ES-I3 (cell line): ENCODE results near the gene TENT5C.
A peak's percentile ranks its signal among the peaks of the same experiment; 100 is the strongest.

Experiments used
- H3K36me3 ChIP-seq: 2 replicates; pipeline ENCODE4 v1.6.1; 2013; ENCODE audit warnings: mild to moderate bottlenecking, low read length, control low read depth, moderate library complexity; ENCODE audit not compliant: insufficient read depth
- H3K4me1 ChIP-seq: 2 replicates; pipeline ENCODE4 v1.6.1; 2013; ENCODE audit warnings: mild to moderate bottlenecking, control low read depth, low read length; ENCODE audit not compliant: insufficient read depth
- H3K9ac ChIP-seq: 2 replicates; pipeline ENCODE4 v1.6.1; 2013; ENCODE audit warnings: low read depth, mild to moderate bottlenecking, low read length, moderate library complexity
- H3K9me3 ChIP-seq: 2 replicates; pipeline ENCODE4 v1.6.1; 2013; ENCODE audit warnings: mild to moderate bottlenecking, low read length, moderate library complexity; ENCODE audit not compliant: control insufficient read depth, insufficient read depth

Gene TENT5C

GRCh38 chr1:117592155-117592554 lies 13.7 kb upstream of the TENT5C start:
- Histone ChIP-seq H3K36me3 (no peaks in the 10 kb centered on the region), H3K9ac (no peak overlapping the region), H3K4me1 (no peaks in the 10 kb centered on the region), H3K9me3 (no peaks in the 10 kb centered on the region)

DNA sequence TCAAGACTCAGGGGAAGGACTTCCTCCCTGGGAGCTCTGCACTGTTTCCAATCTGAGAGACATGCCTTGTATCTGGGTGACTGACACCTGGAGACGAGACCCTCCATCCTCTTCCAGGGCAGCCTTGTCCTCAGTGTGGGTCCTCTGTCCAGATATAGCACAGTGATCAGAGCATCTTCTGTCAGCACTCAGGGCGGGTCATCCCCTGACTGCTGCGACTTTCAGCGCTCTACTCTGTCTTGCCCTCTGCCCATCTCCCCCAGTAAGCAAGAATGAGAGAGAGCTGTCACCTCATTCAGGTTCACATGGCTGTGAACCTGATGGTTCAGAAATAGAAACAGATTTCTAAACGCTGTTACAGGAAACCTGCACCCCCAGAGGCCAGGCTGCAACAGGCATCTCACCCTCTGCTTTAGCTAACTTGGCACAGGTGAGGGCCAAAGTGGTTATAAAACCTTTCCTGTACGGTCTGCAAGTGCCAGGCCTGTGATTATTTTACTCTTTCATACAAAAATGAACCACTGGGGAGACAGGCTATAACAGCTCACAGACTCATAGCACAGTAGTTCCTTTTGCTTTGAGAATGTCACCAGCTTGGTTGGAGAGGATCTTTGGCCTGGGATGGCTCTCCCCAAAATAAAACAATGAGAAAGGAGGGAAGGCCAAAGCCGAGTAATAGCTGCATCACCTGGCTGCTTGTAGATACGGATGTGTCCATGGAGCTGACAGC lies 11.4 kb upstream of the TENT5C start:
- Histone ChIP-seq H3K9me3 (no peaks in the 10 kb centered on the region), H3K9ac (no peak overlapping the region), H3K36me3 (no peaks in the 10 kb centered on the region), H3K4me1 (no peaks in the 10 kb centered on the region)

DNA sequence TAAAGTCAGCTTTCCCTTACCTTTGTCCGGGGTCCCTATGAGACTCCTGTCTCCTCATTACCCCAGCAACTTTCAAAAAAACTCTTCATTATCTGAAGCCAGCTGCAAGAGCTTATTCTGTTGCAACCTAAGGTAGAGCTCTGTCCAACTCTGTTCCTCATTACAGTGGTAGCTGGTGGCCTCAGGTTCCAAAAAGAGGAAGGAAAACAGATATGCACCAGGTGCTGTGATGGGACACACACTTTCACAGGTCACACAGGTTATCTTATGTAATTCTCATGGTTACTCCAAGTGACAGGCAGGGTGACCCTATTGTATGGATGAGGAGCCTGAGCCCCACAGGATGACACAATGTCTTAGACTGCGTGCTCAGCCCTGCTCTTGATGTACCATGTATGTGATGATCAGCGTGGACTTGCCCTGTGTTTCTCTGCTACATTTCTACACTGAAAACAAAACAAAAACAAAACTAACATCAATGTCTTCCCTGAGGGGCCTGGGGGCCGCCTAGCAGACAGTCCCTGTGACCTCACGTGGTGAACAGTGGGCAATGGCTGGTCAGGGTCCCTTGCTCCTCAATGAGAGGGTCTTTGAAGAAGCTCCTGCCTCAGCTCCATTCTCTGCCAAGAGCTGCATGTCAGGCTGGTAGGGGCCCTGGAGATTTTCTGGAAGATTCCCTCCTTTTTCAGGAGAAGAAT lies 9.7 kb upstream of the TENT5C start:
- no peak overlapping the region for H3K9ac ChIP-seq
- H3K36me3 ChIP-seq = no peaks in the 10 kb centered on the region
- no peaks in the 10 kb centered on the region for H3K4me1 ChIP-seq
- no peaks in the 10 kb centered on the region for H3K9me3 ChIP-seq

DNA sequence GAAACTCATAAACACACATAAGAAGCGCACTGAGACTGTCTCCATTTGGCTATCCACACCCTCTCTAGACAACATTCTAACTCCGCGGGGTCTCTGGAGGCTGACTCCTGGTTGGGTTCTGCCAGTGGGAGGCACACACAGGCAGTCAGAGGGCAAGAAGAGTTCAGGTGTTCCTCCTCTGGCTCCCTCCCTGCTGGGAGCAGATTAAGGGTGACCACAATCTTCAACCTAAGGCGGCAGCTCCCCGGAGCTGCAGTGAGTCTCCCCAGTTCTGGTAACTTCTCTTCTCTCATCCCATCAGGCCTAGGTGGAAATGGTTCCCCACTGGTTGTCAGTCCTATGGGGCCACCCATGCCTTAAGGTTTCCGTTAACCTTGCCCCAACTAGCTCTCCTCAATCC lies 7.4 kb upstream of the TENT5C start:
- H3K9ac ChIP-seq = no peak overlapping the region
- no peaks in the 10 kb centered on the region for H3K36me3 ChIP-seq
- H3K9me3 ChIP-seq = no peaks in the 10 kb centered on the region
- H3K4me1 ChIP-seq = no peaks in the 10 kb centered on the region

DNA sequence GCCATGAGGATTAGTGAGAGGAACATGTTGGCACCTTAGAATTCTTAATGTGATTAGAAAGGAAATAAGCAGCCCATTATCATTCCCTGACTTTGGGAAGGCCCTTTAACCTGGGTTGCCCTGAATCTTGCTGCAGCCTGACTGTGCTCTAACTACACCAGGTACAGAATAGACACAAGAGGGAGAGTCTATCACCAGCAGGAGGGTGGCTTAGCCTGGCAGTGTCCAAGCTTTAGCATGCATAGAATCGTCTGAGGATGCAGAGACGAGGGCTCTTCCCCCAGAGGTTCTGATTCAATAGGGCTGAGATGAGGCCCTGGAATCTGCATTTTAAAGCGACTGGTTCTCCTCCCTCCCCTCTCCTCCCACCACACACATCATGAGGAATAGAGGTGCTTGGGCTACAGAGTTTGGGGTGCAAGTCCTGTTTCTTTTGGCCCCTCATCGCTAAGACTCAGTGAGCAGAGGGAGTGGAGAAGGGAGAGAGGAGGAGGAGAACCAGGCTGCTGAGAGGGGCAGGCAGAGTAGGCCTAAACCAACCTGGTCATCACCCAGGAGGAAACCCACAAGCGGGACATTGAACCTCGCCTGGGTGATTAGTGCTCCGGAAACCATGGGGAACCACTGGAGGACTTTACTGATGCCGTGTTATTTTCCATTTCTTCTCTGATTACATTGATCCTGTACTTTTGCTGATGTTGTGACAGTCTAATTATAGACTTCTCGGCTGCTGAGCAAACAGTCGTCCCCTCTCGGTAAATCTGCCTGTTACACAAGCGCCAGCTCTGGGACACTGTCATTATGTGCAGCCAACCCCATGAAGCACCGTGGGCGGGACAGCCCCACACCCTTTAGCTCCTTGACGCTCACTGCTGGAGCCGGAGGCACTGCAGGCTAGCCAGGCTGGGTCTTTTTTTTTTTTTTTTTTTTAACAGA lies 6.3 kb upstream of the TENT5C start:
- Histone ChIP-seq H3K9ac (no peak overlapping the region), H3K9me3 (no peaks in the 10 kb centered on the region), H3K36me3 (no peaks in the 10 kb centered on the region)

GRCh38 chr1:117600325-117600943 lies 5.4 kb upstream of the TENT5C start:
- Histone ChIP-seq H3K4me1 (no peaks in the 10 kb centered on the region), H3K36me3 (no peaks in the 10 kb centered on the region), H3K9me3 (no peaks in the 10 kb centered on the region), H3K9ac (no peak overlapping the region)

More for the DNA sequence above, 6.3 kb upstream of the TENT5C start:
- H3K4me1 ChIP-seq = no peaks in the 10 kb centered on the region

DNA sequence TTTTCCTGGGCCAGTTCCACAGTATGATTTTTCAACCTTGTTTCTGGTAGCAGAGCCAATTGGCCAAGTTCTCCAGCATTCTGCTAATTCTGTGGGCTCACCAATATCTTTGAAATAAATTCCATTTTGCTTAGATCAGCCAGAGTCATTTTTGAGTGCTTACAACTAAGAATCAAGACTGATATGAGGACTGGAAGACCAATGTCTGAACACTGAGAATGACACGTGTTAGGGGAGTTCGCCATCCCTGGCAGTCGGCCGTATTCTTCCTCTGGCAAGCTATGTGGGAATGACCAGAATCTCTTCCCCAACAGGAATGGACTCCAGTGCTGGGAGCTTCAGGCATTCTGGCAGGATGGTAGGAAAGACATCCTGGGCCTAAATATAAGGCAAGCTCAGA lies 4.9 kb upstream of the TENT5C start:
- H3K9ac ChIP-seq = no peak overlapping the region
- no peaks in the 10 kb centered on the region for H3K4me1 ChIP-seq
- no peaks in the 10 kb centered on the region for H3K9me3 ChIP-seq
- no peaks in the 10 kb centered on the region for H3K36me3 ChIP-seq

DNA sequence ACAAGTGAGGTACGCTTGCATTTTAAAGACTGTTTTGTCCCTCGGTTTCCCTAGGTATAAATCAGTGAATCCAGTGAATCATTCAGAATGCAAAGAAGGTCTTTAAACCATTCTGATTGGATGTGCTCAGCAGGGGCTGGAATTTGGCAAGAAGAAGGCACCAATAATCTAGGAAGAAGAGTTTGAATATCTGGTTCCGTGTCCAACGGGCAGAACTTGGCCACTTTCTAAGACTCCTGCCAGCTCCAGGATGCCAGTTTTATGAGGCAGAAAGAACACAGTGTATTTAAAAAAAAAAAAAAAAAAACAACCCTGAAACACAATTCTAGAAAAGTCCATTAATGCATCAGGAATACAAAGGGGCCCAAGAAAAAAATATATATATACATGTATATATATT lies 3.0 kb upstream of the TENT5C start:
- Histone ChIP-seq H3K9me3 (no peaks in the 10 kb centered on the region; the same call in 1 of the 2 replicates), H3K9ac (no peak overlapping the region), H3K4me1 (no peaks in the 10 kb centered on the region), H3K36me3 (no peaks in the 10 kb centered on the region)

DNA sequence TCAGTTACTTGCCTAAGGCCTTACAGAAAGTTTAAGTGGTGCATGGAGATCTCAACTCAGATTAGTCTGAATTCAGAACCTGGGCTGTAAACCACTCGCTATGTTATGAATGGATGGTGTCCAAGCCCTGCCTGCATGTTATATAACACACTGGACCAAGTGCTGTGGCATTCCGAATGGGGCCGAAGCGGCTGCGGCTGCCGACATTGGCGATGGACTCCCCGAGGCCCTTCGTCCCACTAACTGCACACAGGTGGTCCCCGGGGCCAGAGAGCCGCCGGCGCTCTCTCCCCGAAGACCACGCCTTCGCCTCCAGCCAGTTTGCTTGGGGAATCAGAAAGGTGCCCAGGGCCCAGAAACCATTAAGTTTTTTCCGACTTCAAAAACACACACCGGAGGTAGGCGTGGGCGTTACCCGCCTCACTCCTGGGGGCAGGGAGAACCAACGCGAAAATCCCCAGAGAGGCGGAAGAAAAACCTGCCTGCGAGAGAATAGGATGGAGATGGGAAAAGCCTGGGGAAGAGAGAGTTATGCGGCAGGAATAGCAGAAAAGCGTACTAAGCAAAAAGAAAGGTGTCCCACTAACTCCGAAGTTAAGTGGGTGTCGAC lies 579 bp upstream of the TENT5C start:
- Histone ChIP-seq H3K4me1 (peaks cover 5% of the 10 kb centered on the region; the same call in 1 of the 2 replicates), H3K9ac (peak overlapping the region; percentile 69; the same call in 1 of the 2 replicates)

GRCh38 chr1:117606649-117607430 lies 992 bp downstream of the TENT5C start:
- no peaks in the 10 kb centered on the region; the same call in 1 of the 2 replicates for H3K9me3 ChIP-seq
- peaks cover 5% of the 10 kb centered on the region; the same call in 1 of the 2 replicates for H3K4me1 ChIP-seq
- peak overlapping the region; percentile 87; the same call in 1 of the 2 replicates for H3K9ac ChIP-seq
- H3K36me3 ChIP-seq = no peaks in the 10 kb centered on the region

More for the DNA sequence above, 579 bp upstream of the TENT5C start:
- H3K36me3 ChIP-seq = no peaks in the 10 kb centered on the region
- no peaks in the 10 kb centered on the region; the same call in 1 of the 2 replicates for H3K9me3 ChIP-seq

DNA sequence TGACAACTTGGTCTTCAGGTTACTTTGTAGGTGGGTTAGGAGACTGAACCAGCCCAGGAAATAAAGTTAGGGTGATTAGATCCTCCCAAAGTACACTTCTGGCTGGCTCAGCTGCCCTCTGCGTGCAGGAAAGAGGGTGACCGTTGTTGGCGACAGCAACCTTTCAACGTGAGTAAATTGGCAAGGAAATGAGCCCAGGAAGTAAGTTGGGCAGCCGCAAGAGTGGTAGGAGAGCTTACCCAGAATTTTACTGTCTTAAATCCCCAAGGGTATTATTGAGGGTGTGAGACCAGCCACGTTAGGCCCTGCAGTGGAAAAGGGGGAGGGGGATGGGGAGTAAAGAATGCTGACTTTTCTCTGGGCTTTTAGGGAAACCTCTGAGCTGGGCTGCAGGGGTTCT lies 1.6 kb downstream of the TENT5C start:
- peak overlapping the region; percentile 87; the same call in 1 of the 2 replicates for H3K9ac ChIP-seq
- no peaks in the 10 kb centered on the region for H3K36me3 ChIP-seq
- H3K4me1 ChIP-seq = peaks cover 5% of the 10 kb centered on the region; the same call in 1 of the 2 replicates
- H3K9me3 ChIP-seq = no peaks in the 10 kb centered on the region; the same call in 1 of the 2 replicates

GRCh38 chr1:117608115-117608615 lies 2.3 kb downstream of the TENT5C start:
- peaks cover 5% of the 10 kb centered on the region; the same call in 1 of the 2 replicates for H3K4me1 ChIP-seq
- H3K9me3 ChIP-seq = no peaks in the 10 kb centered on the region; the same call in 1 of the 2 replicates
- no peak overlapping the region for H3K9ac ChIP-seq
- no peaks in the 10 kb centered on the region for H3K36me3 ChIP-seq

- Histone ChIP-seq H3K9me3 (no peaks in the 10 kb centered on the region; the same call in 1 of the 2 replicates), H3K4me1 (peaks cover 5% of the 10 kb centered on the region; the same call in 1 of the 2 replicates), H3K9ac (no peak overlapping the region), H3K36me3 (no peaks in the 10 kb centered on the region)
Measured at GRCh38 chr1:117608758-117609157, 2.9 kb downstream of the TENT5C start.
